NCI-H146 treated with DMSO at 0.1 percent for 48 hours (cell line): Measurements from ENCODE around the gene LILRB4.
"Not testable (repeated sequence)": the region's sequence is repeated elsewhere in the genome, so short reads cannot be mapped to it uniquely, and the experiment has no call there.

Experiments used
- DNase-seq: peaks from one replicate; lab custom pipeline; 2025; ENCODE audit not compliant: unreplicated experiment; lab: John Stamatoyannopoulos, UW

The LILRB4 gene

GRCh38 chr19:54662730-54663129 is at the start of gene LILRB4:
Gene LILRB4 (plus strand): TSS chr19:54662985. CDS start chr19:54663034, 49 bp downstream.
- DNase-seq, result no peak

GRCh38 chr19:54614726-54615125 is 48.1 kb upstream of the LILRB4 start:
- DNase-seq, result no peak

DNA sequence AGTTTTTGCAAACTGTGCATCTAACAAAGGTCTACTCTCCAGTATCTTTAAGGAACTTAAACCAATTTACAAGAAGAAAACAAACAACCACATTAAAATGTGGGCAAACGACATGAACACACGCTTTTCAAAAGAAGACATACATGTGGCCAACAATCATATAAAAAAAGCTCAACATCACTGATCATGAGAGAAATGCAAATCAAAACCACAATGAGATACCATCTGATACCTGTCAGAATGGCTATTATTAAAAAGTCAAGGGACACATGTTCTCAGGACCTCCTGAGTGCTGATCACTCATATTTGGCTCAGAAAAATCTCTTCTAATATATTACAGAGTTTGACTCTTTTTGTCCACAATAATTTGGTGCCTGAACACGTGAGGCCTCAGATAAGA is 46.7 kb upstream of the LILRB4 start:
- DNase-seq, result no peak

DNA sequence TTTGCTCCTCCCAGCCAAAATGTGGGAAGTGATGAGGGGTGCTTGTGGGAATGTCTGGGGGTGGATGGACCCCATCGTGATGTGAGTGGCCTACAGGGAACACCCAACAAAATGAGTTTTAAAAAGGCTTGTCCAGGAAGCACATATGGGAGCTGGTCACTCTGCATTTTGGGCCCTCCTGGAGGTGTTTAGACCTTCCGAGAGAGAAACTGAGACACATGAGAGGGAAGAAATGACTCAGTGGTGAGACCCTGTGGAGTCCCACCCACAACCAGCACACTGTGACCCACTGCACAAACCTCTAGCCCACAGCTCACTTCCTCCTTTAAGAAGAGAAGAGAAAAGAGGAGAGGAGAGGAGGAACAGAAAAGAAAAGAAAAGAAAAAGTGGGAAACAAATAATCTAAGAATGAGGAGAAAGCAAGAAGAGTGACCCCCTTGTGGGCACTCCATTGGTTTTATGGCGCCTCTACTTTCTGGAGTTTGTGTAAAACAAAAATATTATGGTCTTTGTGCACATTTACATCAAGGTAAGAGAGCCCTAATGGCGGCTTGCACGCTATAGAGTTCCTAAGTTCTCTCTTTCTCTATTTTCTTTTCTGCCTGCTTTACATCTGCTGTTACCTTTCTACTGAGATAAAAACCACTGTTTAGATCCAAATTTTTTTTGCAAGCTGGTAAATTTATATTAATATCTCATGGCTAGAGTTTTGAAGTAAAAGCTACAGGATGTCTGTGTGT is 45.8 kb upstream of the LILRB4 start:
- DNase-seq, result no peak

DNA sequence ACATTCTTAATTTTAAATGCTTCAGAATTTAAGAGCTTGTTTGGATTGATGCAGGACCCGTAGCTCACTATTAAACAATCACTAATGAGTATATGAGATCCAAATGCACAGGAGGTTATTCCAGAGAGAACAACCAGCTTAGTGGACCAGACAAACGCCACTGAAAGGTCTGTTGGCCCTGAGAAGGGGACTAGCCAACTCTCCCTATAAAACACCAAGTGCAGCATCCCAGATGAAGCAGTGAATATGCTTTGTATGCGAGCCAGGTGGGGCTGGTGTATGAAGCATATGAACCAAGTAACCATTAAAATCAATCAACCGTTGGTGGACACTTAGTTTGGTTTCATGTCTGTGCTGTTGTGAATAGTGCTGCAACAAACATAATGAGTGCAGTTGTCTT is 42.3 kb upstream of the LILRB4 start:
- no peak for DNase-seq

DNA sequence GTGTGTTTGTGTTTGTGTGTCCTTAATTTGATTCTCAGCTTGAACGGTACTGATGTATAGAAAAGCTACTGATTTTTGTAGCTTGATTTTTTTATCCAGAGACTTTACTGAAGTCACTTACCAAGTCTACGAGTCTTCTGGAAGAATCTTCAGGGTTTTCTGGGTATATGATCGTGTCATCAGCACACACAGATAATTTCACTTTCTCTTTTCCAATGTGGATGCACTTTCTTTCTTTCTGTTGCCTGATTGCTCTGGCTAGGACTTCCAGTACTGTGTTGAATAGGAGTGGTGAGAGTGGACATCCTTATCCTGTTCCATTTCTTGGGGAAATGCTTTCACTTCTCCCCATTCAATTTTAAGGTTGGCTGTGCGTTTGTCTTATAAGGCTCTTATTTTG is 40.4 kb upstream of the LILRB4 start:
- DNase-seq, result no peak

DNA sequence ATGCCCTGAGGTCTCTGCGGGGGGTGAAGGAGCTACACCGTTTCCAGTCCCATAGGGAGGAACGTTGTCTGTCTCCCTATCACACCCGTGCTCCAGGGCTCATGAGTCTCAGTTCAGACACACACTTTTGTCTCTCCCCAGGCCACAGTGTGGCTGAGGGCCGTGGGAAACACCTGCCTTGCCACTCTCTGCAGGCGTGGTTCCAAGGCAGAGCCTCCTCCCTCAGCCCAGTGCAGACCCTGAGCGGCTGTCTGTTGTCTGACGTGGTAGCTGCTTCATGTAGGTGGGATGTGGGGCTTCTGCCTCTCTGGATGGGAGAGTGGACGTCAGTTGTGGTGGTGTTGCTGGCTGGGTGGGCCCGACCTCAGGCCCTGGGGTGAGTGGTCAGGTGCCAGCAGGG is 38.6 kb upstream of the LILRB4 start:
- DNase-seq, result not testable (repeated sequence)

GRCh38 chr19:54624934-54625730 is 37.7 kb upstream of the LILRB4 start:
- not testable (repeated sequence) for DNase-seq

DNA sequence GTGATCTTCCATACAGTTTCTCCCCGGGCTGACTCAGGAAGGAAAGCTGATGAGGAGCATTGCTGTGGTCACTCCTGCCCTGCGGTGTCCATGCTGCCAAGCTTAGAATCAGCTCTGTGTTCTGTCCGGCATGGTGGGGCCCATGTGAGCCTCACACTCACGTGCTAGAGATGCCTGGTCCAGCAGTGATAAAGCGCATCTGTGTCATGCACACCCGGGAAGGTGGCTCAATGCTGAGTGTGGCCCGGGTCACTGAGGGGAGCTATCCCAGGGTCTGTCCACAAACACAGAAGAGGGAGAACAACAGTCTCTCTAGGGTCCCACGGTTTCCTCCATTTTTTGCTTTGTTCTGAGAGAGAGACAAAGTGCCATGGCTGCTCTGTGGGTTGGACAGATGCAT is 36.0 kb upstream of the LILRB4 start:
- DNase-seq, result no peak

DNA sequence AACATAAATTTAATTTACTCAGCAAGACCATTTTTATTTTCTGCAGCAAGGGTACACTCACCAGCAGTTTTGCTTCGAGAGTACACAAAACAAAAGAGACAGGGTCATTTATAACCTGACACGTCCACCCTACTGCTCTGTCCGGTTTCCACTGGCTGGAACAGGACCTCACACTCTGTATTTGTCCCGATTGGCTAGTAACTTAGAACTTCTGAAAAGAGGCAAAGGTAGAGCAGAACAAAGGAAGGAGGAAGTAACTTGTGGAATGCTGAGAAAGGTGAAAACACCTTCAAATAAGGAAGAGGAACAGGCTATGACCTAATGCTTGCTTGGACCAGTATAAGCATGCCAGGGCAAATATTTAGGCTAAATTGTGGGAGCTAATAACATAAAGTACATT is 34.9 kb upstream of the LILRB4 start:
- DNase-seq, result not testable (repeated sequence)

DNA sequence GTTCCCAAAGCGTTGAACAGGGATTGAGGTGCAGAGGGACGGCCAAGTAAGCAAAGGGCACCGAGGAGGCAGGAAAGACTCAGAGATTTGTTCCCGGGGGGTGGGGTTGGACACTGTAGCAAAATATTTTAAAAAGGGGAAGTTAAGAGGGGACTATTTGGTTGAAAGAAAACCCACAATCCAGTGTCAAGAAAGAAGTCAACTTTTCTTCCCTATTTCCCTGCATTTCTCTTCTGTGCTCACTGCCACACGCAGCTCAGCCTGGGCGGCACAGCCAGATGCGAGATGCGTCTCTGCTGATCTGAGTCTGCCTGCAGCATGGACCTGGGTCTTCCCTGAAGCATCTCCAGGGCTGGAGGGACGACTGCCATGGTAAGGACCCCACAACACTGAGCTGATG is 32.5 kb upstream of the LILRB4 start, which contains the start of gene LILRB1:
Gene LILRB1 (plus strand): TSS at position 223 of the 400 bp plus-strand sequence. CDS start 590 bp downstream, outside the sequence.
- DNase-seq, result not testable (repeated sequence)

GRCh38 chr19:54630782-54631181 is 32.0 kb upstream of the LILRB4 start:
- DNase-seq, result no peak

GRCh38 chr19:54631489-54632337 is 31.1 kb upstream of the LILRB4 start:
- not testable (repeated sequence) for DNase-seq

- not testable (repeated sequence) for DNase-seq
Measured at GRCh38 chr19:54632517-54632916, 30.3 kb upstream of the LILRB4 start.

GRCh38 chr19:54633401-54633800 is 29.4 kb upstream of the LILRB4 start:
- DNase-seq, result no peak

DNA sequence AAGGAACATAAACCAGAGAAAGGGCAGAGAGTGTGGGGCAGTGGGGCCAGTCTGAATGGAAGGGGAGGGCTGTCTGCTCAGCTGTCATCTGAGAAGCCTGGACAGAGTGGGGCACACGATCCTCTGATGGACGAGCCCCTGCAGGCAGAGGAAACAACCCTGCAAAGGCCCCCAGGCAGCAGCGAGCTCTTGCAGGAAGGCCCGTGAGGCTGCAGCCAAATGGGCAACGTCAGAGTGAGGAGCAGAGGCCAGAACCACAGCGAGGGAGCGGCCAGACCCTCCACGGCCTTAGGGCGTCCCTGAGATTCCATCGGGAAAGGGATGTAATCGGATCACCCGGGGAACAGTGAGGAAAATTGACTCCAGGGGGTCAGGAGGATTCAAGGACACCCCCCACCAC is 26.7 kb upstream of the LILRB4 start:
- not testable (repeated sequence) for DNase-seq

- DNase-seq, result no peak
Measured at GRCh38 chr19:54638683-54639082, 24.1 kb upstream of the LILRB4 start.

DNA sequence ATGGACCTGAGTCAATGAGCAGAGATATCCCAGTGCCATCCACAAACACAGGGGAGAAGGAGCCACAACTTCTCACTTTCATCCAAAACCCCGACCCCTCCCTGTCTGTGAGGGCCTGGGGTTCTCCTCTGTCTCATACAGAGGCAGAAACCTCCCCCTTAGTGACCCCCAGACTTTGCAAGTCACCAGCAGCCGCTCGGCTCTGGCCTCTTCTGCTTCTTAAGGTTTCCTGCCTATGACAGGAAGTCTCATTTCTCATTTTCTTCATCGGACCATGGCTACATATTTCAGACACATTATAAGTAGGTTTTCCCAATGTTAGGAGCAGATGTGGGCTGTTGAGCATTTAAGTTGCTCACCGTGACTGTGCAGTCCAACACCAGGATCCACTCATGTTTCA is 19.8 kb upstream of the LILRB4 start:
- DNase-seq, result not testable (repeated sequence)

- DNase-seq, result not testable (repeated sequence)
Measured at GRCh38 chr19:54643583-54643982, 19.2 kb upstream of the LILRB4 start.

GRCh38 chr19:54644056-54644455 is 18.7 kb upstream of the LILRB4 start:
- no peak for DNase-seq

DNA sequence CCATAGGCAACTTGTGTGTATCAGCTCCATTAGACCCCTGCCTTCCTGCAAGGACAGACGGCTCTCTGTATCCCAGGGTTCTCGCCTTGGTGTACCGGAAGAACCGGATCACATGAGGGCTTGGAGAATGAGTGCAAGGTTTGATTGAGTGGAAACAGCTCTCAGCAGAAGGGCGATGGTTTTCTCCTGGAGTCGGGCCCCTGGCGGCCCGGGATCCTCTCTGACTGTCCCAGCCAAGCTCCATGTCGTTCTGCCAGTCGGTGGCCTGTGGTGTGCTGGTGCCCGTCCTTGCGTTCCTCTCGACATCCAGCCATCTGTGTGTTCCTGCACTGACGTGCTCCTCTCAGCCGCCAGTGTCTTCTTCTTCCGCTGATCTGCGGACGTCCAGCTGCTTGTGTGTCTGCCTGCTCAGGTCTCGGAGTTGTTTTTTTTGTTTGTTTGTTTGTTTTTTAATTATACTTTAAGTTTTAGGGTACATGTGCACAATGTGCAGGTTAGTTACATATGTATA is 16.4 kb upstream of the LILRB4 start:
- DNase-seq, result no peak
